Keratinocyte (primary cell): Measurements from ENCODE around the gene OLFML3. TPM values are rescaled to one million over a fixed set of nuclear protein-coding genes. Genes with fewer than 3 reads are reported as not detected.

ENCODE experiments used
- DNase-seq: peaks from one replicate; pipeline ENCODE4 v3.0.0-alpha.2; 2011; ENCODE audit warnings: low read depth, missing footprints, low spot score
- FAIRE-seq: peaks from 2 replicates; lab custom pipeline; 2011; peaks lifted over from hg19 to GRCh38; lab: Jason Lieb, UNC
- H2AFZ ChIP-seq: 2 replicates; pipeline ENCODE4 v1.6.0; 2012; ENCODE audit warnings: low read length, control low read depth, inconsistent platforms; ENCODE audit not compliant: control insufficient read depth
- H3K27ac ChIP-seq: 2 replicates; pipeline ENCODE4 v1.5.1; 2011; ENCODE audit warnings: low read length; ENCODE audit not compliant: control insufficient read depth, insufficient read depth
- H3K27me3 ChIP-seq: 3 replicates; pipeline ENCODE4 v1.6.0; 2011; ENCODE audit warnings: low read length; ENCODE audit not compliant: control insufficient read depth, insufficient read depth; ENCODE audit errors: extremely low read depth
- H3K36me3 ChIP-seq, 2 experiments: 2 replicates in 1 of 2; 3 replicates in 1 of 2; pipeline ENCODE4 v1.5.1; 2011; ENCODE audit warnings: low read length in 2 of 2, mild to moderate bottlenecking in 1 of 2; ENCODE audit not compliant: control insufficient read depth in 2 of 2, insufficient read depth in 2 of 2; ENCODE audit errors: extremely low read depth in 1 of 2
- H3K4me1 ChIP-seq: 3 replicates; pipeline ENCODE4 v1.5.1; 2011; ENCODE audit warnings: low read length; ENCODE audit not compliant: control insufficient read depth, insufficient read depth; ENCODE audit errors: extremely low read depth
- H3K4me2 ChIP-seq: 3 replicates; pipeline ENCODE4 v1.6.0; 2011; ENCODE audit warnings: low read depth, low read length; ENCODE audit not compliant: control insufficient read depth, insufficient read depth; ENCODE audit errors: extremely low read depth
- H3K4me3 ChIP-seq, 3 experiments: fragments of 200-600 bp in 1 of 3; sonication (generic) in 1 of 3; 2 replicates in 2 of 3; 3 replicates in 1 of 3; pipeline ENCODE4 v1.5.1; 2011 to 2016; ENCODE audit warnings: low read length in 3 of 3, mild to moderate bottlenecking in 3 of 3, control low read depth in 2 of 3, inconsistent platforms in 1 of 3, low read depth in 1 of 3, mixed read lengths in 1 of 3, mixed run types in 1 of 3, moderate library complexity in 1 of 3; ENCODE audit not compliant: control insufficient read depth in 2 of 3, insufficient read depth in 2 of 3; ENCODE audit errors: extremely low read depth in 1 of 3
- H3K79me2 ChIP-seq: 2 replicates; pipeline ENCODE4 v1.6.0; 2012; ENCODE audit warnings: low read length; ENCODE audit not compliant: control insufficient read depth, insufficient read depth
- H3K9ac ChIP-seq: 3 replicates; pipeline ENCODE4 v1.6.0; 2011; ENCODE audit warnings: low read length; ENCODE audit not compliant: control insufficient read depth, insufficient read depth; ENCODE audit errors: extremely low read depth
- H3K9me1 ChIP-seq: 3 replicates; pipeline ENCODE4 v1.6.0; 2011; ENCODE audit warnings: low read length; ENCODE audit not compliant: control insufficient read depth, insufficient read depth; ENCODE audit errors: extremely low read depth
- H3K9me3 ChIP-seq: 2 replicates; pipeline ENCODE4 v1.5.1; 2012; ENCODE audit warnings: low read depth, low read length; ENCODE audit not compliant: control insufficient read depth
- H4K20me1 ChIP-seq: 3 replicates; pipeline ENCODE4 v1.6.0; 2011; ENCODE audit warnings: low read length; ENCODE audit not compliant: control insufficient read depth, insufficient read depth; ENCODE audit errors: extremely low read depth
- CTCF ChIP-seq, 3 experiments: IDR thresholded peaks in 1 of 3; conservative IDR thresholded peaks in 1 of 3; optimal IDR thresholded peaks in 1 of 3; 2 replicates in 2 of 3; 3 replicates in 1 of 3; pipeline versions ENCODE3 to v1.5.1; 2011; ENCODE audit warnings: low read length in 3 of 3, mild to moderate bottlenecking in 3 of 3, moderate library complexity in 2 of 3, control low read depth in 1 of 3, inconsistent platforms in 1 of 3; ENCODE audit not compliant: insufficient read depth in 2 of 3; ENCODE audit errors: extremely low read depth in 1 of 3
- EZH2 ChIP-seq: IDR thresholded peaks from one replicate; pipeline ENCODE4 v1.6.1; 2012; ENCODE audit warnings: inconsistent platforms, mild to moderate bottlenecking, low read length, moderate library complexity
- dilution Hi-C: fragments of 300-500 bp; cut with MboI; formaldehyde crosslinking; loops from one replicate; pipeline ENCODE4 v1.7.0; 2020; ENCODE audit warnings: low sequenced_read_pairs; ENCODE audit not compliant: extremely low pct_ligation_motif_present
- polyA plus RNA-seq, 5 experiments: library from polyadenylated mRNA; depleted of rRNA in 3 of 5; stranded (reverse) in 3 of 5; stranded (forward) in 1 of 5; unstranded in 1 of 5; fragments of >200 nt; gene quantifications; 1 replicate in 1 of 5; 2 replicates in 3 of 5; 3 replicates in 1 of 5; pipeline versions ENCODE4 v1.2.1 to v1.2.3, GENCODE V29; 2011 to 2012; ENCODE audit warnings: missing spikeins in 2 of 5, low read depth in 1 of 5, low replicate concordance in 1 of 5

The OLFML3 gene
- polyA plus RNA-seq, 1 donor (not counting 4 experiments of a cell fraction or from before 2014, with no cell fraction given): 4.4 TPM

- Histone ChIP-seq H3K27me3 (no peaks in the 10 kb centered on the region), H3K27ac (no peak overlapping the region), H3K4me1 (no peaks in the 10 kb centered on the region), H4K20me1 (no peaks in the 10 kb centered on the region), H3K9me1 (no peaks in the 10 kb centered on the region), H3K79me2 (no peaks in the 10 kb centered on the region), H3K4me3 (no peak overlapping the region), H3K9me3 (peaks cover 4% of the 10 kb centered on the region), H3K36me3 (no peaks in the 10 kb centered on the region), H2AFZ (no peak overlapping the region), H3K9ac (no peak overlapping the region), H3K4me2 (no peak overlapping the region)
- dilution Hi-C loops: no loop called here
- no peak for TF ChIP-seq CTCF (optimal IDR thresholded peaks at IDR 0.05 in 1 of 3, IDR thresholded peaks at IDR 0.05 in 1 of 3, conservative IDR thresholded peaks at IDR 0.05 in 1 of 3; ENCODE audit: extremely low read depth in 1 of 3, insufficient read depth in 2 of 3, low read length in 3 of 3)
- no peak for TF ChIP-seq EZH2
- FAIRE-seq: no peak
- DNase-seq: no peak
Measured at GRCh38 chr1:113993072-113993471, 13.8 kb downstream of the OLFML3 start.

- no peak overlapping the region for H2AFZ ChIP-seq
- H3K27ac ChIP-seq: no peak overlapping the region
- FAIRE-seq: no peak
- no peak for TF ChIP-seq CTCF (optimal IDR thresholded peaks at IDR 0.05 in 1 of 3, IDR thresholded peaks at IDR 0.05 in 1 of 3, conservative IDR thresholded peaks at IDR 0.05 in 1 of 3; ENCODE audit: extremely low read depth in 1 of 3, insufficient read depth in 2 of 3, low read length in 3 of 3)
- no peak for TF ChIP-seq EZH2
- dilution Hi-C loops: no loop called here
- H3K9ac ChIP-seq: no peak overlapping the region
- no peak overlapping the region for H3K4me2 ChIP-seq
- H3K4me1 ChIP-seq: no peaks in the 10 kb centered on the region
- H3K9me3 ChIP-seq: peaks cover 4% of the 10 kb centered on the region
- no peak for DNase-seq
- H3K4me3 ChIP-seq: no peak overlapping the region
- no peaks in the 10 kb centered on the region for H3K27me3 ChIP-seq
- H3K36me3 ChIP-seq: no peaks in the 10 kb centered on the region
- no peaks in the 10 kb centered on the region for H3K79me2 ChIP-seq
- H4K20me1 ChIP-seq: no peaks in the 10 kb centered on the region
- H3K9me1 ChIP-seq: no peaks in the 10 kb centered on the region
Measured at GRCh38 chr1:113993766-113994165, 14.5 kb downstream of the OLFML3 start.
